HEK293 (cell line): ENCODE measurements around the gene STYXL1.

ENCODE experiments used
- CTCF ChIA-PET: fragments of 350-600 bp; formaldehyde crosslinking; extraction: SDS; loops from one replicate; lab custom pipeline; 2021; ENCODE audit warnings: antibody characterized with exemption; lab: Yijun Ruan, JAX
- POLR2A ChIA-PET: fragments of 300-600 bp; formaldehyde crosslinking; extraction: SDS; loops from one replicate; lab custom pipeline; 2020; ENCODE audit warnings: antibody characterized with exemption, inconsistent platforms; lab: Yijun Ruan, JAX
- H3K27ac ChIP-seq: fragments of 200-500 bp; sonication (Bioruptor generic); 2 replicates; pipeline ENCODE4 v1.5.1; 2014; ENCODE audit warnings: low read depth, low read length, control low read depth, inconsistent platforms; ENCODE audit errors: extremely low read depth
- H3K36me3 ChIP-seq, 2 experiments: fragments of 200-500 bp in 1 of 2; sonication (Bioruptor generic) in 1 of 2; 1 replicate in 1 of 2; 2 replicates in 1 of 2; pipeline ENCODE4 v1.5.1; 2014 to 2017; ENCODE audit warnings: inconsistent platforms in 2 of 2, low read length in 2 of 2; ENCODE audit not compliant: control insufficient read depth in 2 of 2, insufficient read depth in 1 of 2
- H3K4me1 ChIP-seq: fragments of 200-500 bp; sonication (Bioruptor generic); 2 replicates; pipeline ENCODE4 v1.5.1; 2014; ENCODE audit warnings: mild to moderate bottlenecking, low read length, inconsistent platforms; ENCODE audit not compliant: control insufficient read depth, insufficient read depth
- H3K4me3 ChIP-seq: 2 replicates; pipeline ENCODE4 v1.5.1; 2011; ENCODE audit warnings: low read depth, mild to moderate bottlenecking, control low read depth, low read length, moderate library complexity
- H3K9me3 ChIP-seq: fragments of 200-500 bp; sonication (Bioruptor generic); 2 replicates; pipeline ENCODE4 v1.5.1; 2014; ENCODE audit warnings: low read depth, low read length, inconsistent platforms; ENCODE audit not compliant: control insufficient read depth, insufficient read depth
- GFI1B ChIP-seq: fragments of 450-650 bp; formaldehyde crosslinking; IDR thresholded peaks from 2 replicates; pipeline ENCODE4 v1.5.1; 2016; ENCODE audit warnings: missing biosample characterization, missing genetic modification characterization
- KLF7 ChIP-seq: fragments of 450-650 bp; formaldehyde crosslinking; IDR thresholded peaks from 2 replicates; pipeline ENCODE4 v1.5.1; 2016; ENCODE audit warnings: missing biosample characterization, missing genetic modification characterization, borderline replicate concordance
- PRDM1 ChIP-seq: fragments of 450-650 bp; formaldehyde crosslinking; IDR thresholded peaks from 2 replicates; pipeline ENCODE4; 2016; ENCODE audit warnings: missing biosample characterization, missing genetic modification characterization
- SP7 ChIP-seq: fragments of 450-650 bp; formaldehyde crosslinking; IDR thresholded peaks from 2 replicates; pipeline ENCODE4 v1.5.1; 2016; ENCODE audit warnings: missing biosample characterization, missing genetic modification characterization
- WT1 ChIP-seq: fragments of 450-650 bp; formaldehyde crosslinking; IDR thresholded peaks from 2 replicates; pipeline ENCODE4 v1.5.1; 2016; ENCODE audit warnings: missing biosample characterization, missing genetic modification characterization
- ZBTB17 ChIP-seq: fragments of 450-650 bp; formaldehyde crosslinking; IDR thresholded peaks from 2 replicates; pipeline ENCODE4 v1.5.1; 2016; ENCODE audit warnings: missing biosample characterization, missing genetic modification characterization
- ZNF157 ChIP-seq: fragments of 450-650 bp; formaldehyde crosslinking; IDR thresholded peaks from 2 replicates; pipeline ENCODE4 v1.5.1; 2016; ENCODE audit warnings: missing biosample characterization, missing genetic modification characterization
- ZNF169 ChIP-seq: fragments of 450-650 bp; formaldehyde crosslinking; IDR thresholded peaks from 2 replicates; pipeline ENCODE4 v1.5.1; 2016; ENCODE audit warnings: missing biosample characterization, missing genetic modification characterization
- ZNF324 ChIP-seq: fragments of 450-650 bp; formaldehyde crosslinking; IDR thresholded peaks from 2 replicates; pipeline ENCODE4 v1.5.1; 2016; ENCODE audit warnings: missing biosample characterization, missing genetic modification characterization
- ZNF335 ChIP-seq: fragments of 450-650 bp; formaldehyde crosslinking; conservative IDR thresholded peaks from 2 replicates; pipeline ENCODE4 v1.5.1; 2016; ENCODE audit warnings: missing biosample characterization, missing genetic modification characterization
- ZNF433 ChIP-seq: fragments of 450-650 bp; formaldehyde crosslinking; IDR thresholded peaks from 2 replicates; pipeline ENCODE4 v1.5.1; 2016; ENCODE audit warnings: missing biosample characterization, missing genetic modification characterization, low read depth
- ZNF530 ChIP-seq: fragments of 450-650 bp; formaldehyde crosslinking; IDR thresholded peaks from 2 replicates; pipeline ENCODE4 v1.5.1; 2016; ENCODE audit warnings: low read depth, missing biosample characterization, missing genetic modification characterization
- ZNF623 ChIP-seq: fragments of 450-650 bp; formaldehyde crosslinking; IDR thresholded peaks from 2 replicates; pipeline ENCODE4 v1.5.1; 2016; ENCODE audit warnings: missing biosample characterization, missing genetic modification characterization
- ZNF624 ChIP-seq: fragments of 450-650 bp; formaldehyde crosslinking; IDR thresholded peaks from 2 replicates; pipeline ENCODE4 v1.5.1; 2017; ENCODE audit warnings: missing biosample characterization, missing genetic modification characterization
- ZNF677 ChIP-seq: fragments of 450-650 bp; IDR thresholded peaks from 2 replicates; pipeline ENCODE4 v1.5.0; 2018; ENCODE audit warnings: missing biosample characterization, mild to moderate bottlenecking, missing genetic modification characterization, moderate library complexity
- TF ChIP-seq, protein P1 (sequence below): fragments of 450-650 bp; formaldehyde crosslinking; IDR thresholded peaks from 2 replicates; pipeline ENCODE4 v1.5.1; 2016; ENCODE audit warnings: missing biosample characterization, missing genetic modification characterization
- TF ChIP-seq, protein P2 (sequence below): fragments of 450-650 bp; formaldehyde crosslinking; IDR thresholded peaks from 2 replicates; pipeline ENCODE4; 2016; ENCODE audit warnings: missing biosample characterization, missing genetic modification characterization
- TF ChIP-seq, protein P3 (sequence below): fragments of 450-650 bp; formaldehyde crosslinking; IDR thresholded peaks from 2 replicates; pipeline ENCODE4 v1.5.1; 2016; ENCODE audit warnings: missing biosample characterization, missing genetic modification characterization
- TF ChIP-seq, protein P4 (sequence below): fragments of 450-650 bp; formaldehyde crosslinking; IDR thresholded peaks from 2 replicates; pipeline ENCODE4 v1.5.1; 2017; ENCODE audit warnings: missing biosample characterization, missing genetic modification characterization
- TF ChIP-seq, protein P5 (sequence below): sonication (generic); formaldehyde crosslinking; IDR thresholded peaks from 2 replicates; pipeline ENCODE4 v1.8.1; 2022; ENCODE audit warnings: mild to moderate bottlenecking, moderate library complexity, missing genetic modification reagents

Gene STYXL1

DNA sequence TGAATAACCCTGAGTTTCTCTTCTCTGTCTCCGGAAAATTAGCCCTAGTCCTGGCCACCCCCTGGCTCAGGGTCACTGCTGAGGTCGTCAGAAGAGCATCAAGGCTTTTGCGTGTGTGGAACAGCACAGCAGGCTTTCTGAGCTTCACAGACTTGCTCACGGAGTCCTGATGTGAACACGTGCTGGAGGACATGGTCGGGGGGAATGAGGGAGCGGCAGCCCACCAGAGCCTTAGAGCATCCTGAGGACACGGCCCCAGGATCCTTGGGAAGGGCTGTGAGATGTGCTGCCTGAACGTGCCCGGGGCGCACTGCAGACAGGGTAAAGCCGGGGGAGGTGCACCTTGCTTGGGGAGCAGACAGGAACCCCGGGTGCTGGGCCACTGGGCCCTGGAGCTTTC lies 82.2 kb downstream of the STYXL1 start:
- Histone ChIP-seq H3K27ac (no peak overlapping the region), H3K9me3 (no peaks in the 10 kb centered on the region), H3K4me3 (no peak overlapping the region), H3K4me1 (no peaks in the 10 kb centered on the region), H3K36me3 (peaks cover 0 to 4% of the 10 kb centered on the region in 2 experiments; a peak in 2 of 3 replicates)
- ChIA-PET CTCF (no interaction called here), POLR2A (no interaction called here)
- TF ChIP-seq ZNF324 (tag by site-specific recombination), result no peak
- TF ChIP-seq, protein P1, sequence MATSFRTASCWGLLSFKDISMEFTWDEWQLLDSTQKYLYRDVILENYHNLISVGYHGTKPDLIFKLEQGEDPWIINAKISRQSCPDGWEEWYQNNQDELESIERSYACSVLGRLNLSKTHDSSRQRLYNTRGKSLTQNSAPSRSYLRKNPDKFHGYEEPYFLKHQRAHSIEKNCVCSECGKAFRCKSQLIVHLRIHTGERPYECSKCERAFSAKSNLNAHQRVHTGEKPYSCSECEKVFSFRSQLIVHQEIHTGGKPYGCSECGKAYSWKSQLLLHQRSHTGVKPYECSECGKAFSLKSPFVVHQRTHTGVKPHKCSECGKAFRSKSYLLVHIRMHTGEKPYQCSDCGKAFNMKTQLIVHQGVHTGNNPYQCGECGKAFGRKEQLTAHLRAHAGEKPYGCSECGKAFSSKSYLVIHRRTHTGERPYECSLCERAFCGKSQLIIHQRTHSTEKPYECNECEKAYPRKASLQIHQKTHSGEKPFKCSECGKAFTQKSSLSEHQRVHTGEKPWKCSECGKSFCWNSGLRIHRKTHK, result no peak
- TF ChIP-seq ZBTB17, result no peak
- TF ChIP-seq WT1, result no peak
- TF ChIP-seq, protein P2, sequence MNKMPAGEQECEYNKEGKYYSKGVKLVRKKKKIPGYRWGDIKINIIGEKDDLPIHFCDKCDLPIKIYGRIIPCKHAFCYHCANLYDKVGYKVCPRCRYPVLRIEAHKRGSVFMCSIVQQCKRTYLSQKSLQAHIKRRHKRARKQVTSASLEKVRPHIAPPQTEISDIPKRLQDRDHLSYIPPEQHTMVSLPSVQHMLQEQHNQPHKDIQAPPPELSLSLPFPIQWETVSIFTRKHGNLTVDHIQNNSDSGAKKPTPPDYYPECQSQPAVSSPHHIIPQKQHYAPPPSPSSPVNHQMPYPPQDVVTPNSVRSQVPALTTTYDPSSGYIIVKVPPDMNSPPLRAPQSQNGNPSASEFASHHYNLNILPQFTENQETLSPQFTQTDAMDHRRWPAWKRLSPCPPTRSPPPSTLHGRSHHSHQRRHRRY (tag by site-specific recombination), result no peak
- TF ChIP-seq ZNF623 (tag by site-specific recombination), result no peak
- TF ChIP-seq PRDM1 (tag by site-specific recombination), result no peak
- no peak for TF ChIP-seq ZNF433

DNA sequence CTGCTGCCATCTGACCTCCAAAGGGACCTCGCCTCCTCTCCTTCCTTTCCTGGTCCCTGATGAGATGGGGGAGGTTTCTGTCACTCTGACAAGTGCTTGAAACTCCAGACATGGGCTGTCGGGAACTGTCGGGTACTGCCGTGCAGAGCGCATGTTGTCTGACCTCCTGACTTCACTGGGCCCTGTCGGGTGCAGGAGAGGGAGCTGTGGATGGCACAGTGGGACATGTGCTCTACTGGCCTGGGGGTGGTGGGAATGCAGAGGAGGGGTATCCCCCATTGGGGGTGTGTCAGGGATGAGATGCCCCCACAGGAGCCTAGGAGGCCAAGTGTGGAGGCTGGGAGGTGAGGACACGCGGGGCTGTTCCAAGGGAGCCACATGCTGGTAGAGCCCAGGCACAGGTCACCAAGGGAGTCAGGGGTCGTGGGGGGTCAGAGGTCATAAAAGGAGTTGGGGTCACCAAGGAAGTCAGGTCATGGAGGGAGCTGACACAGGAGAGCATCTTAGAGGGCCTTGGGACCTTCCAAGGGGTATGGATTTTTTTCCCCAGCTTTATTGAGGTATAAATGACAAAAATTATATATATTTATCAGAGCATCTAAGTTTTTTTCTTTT lies 84.3 kb downstream of the STYXL1 start:
- POLR2A ChIA-PET, result no interaction called here
- TF ChIP-seq, protein P3, sequence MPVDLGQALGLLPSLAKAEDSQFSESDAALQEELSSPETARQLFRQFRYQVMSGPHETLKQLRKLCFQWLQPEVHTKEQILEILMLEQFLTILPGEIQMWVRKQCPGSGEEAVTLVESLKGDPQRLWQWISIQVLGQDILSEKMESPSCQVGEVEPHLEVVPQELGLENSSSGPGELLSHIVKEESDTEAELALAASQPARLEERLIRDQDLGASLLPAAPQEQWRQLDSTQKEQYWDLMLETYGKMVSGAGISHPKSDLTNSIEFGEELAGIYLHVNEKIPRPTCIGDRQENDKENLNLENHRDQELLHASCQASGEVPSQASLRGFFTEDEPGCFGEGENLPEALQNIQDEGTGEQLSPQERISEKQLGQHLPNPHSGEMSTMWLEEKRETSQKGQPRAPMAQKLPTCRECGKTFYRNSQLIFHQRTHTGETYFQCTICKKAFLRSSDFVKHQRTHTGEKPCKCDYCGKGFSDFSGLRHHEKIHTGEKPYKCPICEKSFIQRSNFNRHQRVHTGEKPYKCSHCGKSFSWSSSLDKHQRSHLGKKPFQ (tag by site-specific recombination), result no peak
- TF ChIP-seq ZNF157 (no peak), ZNF335 (no peak), ZNF324 (tag by site-specific recombination) (no peak), GFI1B (tag by site-specific recombination) (no peak), SP7 (tag by site-specific recombination) (no peak), ZNF169 (tag by site-specific recombination) (no peak), ZNF677 (no peak), ZNF624 (tag by site-specific recombination) (no peak), KLF7 (tag by site-specific recombination) (no peak), ZNF530 (no peak)
- TF ChIP-seq, protein P4, sequence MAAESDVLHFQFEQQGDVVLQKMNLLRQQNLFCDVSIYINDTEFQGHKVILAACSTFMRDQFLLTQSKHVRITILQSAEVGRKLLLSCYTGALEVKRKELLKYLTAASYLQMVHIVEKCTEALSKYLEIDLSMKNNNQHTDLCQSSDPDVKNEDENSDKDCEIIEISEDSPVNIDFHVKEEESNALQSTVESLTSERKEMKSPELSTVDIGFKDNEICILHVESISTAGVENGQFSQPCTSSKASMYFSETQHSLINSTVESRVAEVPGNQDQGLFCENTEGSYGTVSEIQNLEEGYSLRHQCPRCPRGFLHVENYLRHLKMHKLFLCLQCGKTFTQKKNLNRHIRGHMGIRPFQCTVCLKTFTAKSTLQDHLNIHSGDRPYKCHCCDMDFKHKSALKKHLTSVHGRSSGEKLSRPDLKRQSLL (tag by site-specific recombination), result no peak
- TF ChIP-seq, protein P5, sequence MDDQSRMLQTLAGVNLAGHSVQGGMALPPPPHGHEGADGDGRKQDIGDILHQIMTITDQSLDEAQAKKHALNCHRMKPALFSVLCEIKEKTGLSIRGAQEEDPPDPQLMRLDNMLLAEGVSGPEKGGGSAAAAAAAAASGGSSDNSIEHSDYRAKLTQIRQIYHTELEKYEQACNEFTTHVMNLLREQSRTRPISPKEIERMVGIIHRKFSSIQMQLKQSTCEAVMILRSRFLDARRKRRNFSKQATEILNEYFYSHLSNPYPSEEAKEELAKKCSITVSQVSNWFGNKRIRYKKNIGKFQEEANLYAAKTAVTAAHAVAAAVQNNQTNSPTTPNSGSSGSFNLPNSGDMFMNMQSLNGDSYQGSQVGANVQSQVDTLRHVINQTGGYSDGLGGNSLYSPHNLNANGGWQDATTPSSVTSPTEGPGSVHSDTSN (CRISPR knock-in tag), result no peak
- TF ChIP-seq, all 188 proteins: peak for 0
- H3K36me3 ChIP-seq, result peaks cover 4 to 5% of the 10 kb centered on the region in 2 experiments; a peak in 2 of 3 replicates
- CTCF ChIA-PET, result no interaction called here
- H3K27ac ChIP-seq, result no peak overlapping the region
- H3K4me3 ChIP-seq, result no peak overlapping the region
- no peaks in the 10 kb centered on the region for H3K4me1 ChIP-seq
- no peaks in the 10 kb centered on the region for H3K9me3 ChIP-seq
